T1000 (cell line): ENCODE measurements around the gene MAD2L2.

ENCODE experiments used
- DNase-seq: peaks from one replicate; lab custom pipeline; 2025; ENCODE audit warnings: mixed read lengths; lab: John Stamatoyannopoulos, UW

The MAD2L2 gene

GRCh38 chr1:11704691-11705475 lies 23.9 kb upstream of the MAD2L2 start:
- no peak for DNase-seq

GRCh38 chr1:11704194-11704529 lies 23.2 kb upstream of the MAD2L2 start:
- no peak for DNase-seq

GRCh38 chr1:11703357-11704193 lies 22.6 kb upstream of the MAD2L2 start:
- no peak for DNase-seq

GRCh38 chr1:11701981-11702803 lies 21.2 kb upstream of the MAD2L2 start:
- no peak for DNase-seq

- DNase-seq, result no peak
Observed at GRCh38 chr1:11701551-11701961, 20.6 kb upstream of the MAD2L2 start.

GRCh38 chr1:11700601-11701467 lies 19.9 kb upstream of the MAD2L2 start:
- DNase-seq, result no peak

GRCh38 chr1:11697893-11698210 lies 16.9 kb upstream of the MAD2L2 start:
- DNase-seq, result no peak

- DNase-seq, result no peak
Observed at GRCh38 chr1:11697188-11697892, 16.4 kb upstream of the MAD2L2 start.

GRCh38 chr1:11695861-11696260 lies 14.9 kb upstream of the MAD2L2 start:
- no peak for DNase-seq

- no peak for DNase-seq
Observed at GRCh38 chr1:11693917-11694316, 13.0 kb upstream of the MAD2L2 start.

GRCh38 chr1:11693024-11693590 lies 12.2 kb upstream of the MAD2L2 start:
- peak; percentile 54 for DNase-seq

- DNase-seq, result no peak
Observed at GRCh38 chr1:11691928-11692711, 11.2 kb upstream of the MAD2L2 start.

GRCh38 chr1:11691302-11691914 lies 10.5 kb upstream of the MAD2L2 start, which contains the start of gene DRAXIN:
Gene DRAXIN (plus strand): TSS chr1:11691710. CDS start chr1:11706259, 14,549 bp downstream.
- no peak for DNase-seq

- DNase-seq, result no peak
Observed at GRCh38 chr1:11690397-11691301, 9.7 kb upstream of the MAD2L2 start.

GRCh38 chr1:11688506-11688905 lies 7.6 kb upstream of the MAD2L2 start:
- no peak for DNase-seq

- no peak for DNase-seq
Observed at GRCh38 chr1:11685210-11685752, 4.3 kb upstream of the MAD2L2 start.

- DNase-seq, result no peak
Observed at GRCh38 chr1:11684070-11684469, 3.1 kb upstream of the MAD2L2 start.

GRCh38 chr1:11682799-11683198 lies 1.9 kb upstream of the MAD2L2 start:
- no peak for DNase-seq
